ENCODE data around the gene PLPPR1. TPM values are rescaled to one million over a fixed set of nuclear protein-coding genes. Genes with fewer than 3 reads are reported as not detected.

Gene PLPPR1
- total and polyA plus RNA-seq, 2 of the 13 experiments (the other 11 are each of a cell fraction or from before 2014, with no cell fraction given): 16.0 to 84.7 TPM

GRCh38 chr9:101184813-101185278, 156.3 kb downstream of the PLPPR1 start (continued):
- TF ChIP-seq, protein P1, sequence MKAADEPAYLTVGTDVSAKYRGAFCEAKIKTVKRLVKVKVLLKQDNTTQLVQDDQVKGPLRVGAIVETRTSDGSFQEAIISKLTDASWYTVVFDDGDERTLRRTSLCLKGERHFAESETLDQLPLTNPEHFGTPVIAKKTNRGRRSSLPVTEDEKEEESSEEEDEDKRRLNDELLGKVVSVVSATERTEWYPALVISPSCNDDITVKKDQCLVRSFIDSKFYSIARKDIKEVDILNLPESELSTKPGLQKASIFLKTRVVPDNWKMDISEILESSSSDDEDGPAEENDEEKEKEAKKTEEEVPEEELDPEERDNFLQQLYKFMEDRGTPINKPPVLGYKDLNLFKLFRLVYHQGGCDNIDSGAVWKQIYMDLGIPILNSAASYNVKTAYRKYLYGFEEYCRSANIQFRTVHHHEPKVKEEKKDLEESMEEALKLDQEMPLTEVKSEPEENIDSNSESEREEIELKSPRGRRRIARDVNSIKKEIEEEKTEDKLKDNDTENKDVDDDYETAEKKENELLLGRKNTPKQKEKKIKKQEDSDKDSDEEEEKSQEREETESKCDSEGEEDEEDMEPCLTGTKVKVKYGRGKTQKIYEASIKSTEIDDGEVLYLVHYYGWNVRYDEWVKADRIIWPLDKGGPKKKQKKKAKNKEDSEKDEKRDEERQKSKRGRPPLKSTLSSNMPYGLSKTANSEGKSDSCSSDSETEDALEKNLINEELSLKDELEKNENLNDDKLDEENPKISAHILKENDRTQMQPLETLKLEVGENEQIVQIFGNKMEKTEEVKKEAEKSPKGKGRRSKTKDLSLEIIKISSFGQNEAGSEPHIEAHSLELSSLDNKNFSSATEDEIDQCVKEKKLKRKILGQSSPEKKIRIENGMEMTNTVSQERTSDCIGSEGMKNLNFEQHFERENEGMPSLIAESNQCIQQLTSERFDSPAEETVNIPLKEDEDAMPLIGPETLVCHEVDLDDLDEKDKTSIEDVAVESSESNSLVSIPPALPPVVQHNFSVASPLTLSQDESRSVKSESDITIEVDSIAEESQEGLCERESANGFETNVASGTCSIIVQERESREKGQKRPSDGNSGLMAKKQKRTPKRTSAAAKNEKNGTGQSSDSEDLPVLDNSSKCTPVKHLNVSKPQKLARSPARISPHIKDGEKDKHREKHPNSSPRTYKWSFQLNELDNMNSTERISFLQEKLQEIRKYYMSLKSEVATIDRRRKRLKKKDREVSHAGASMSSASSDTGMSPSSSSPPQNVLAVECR (CRISPR knock-in tag; IDR thresholded peaks at IDR 0.05; ENCODE audit: borderline replicate concordance): no peak; the same call in 1 of the 2 replicates
- TF ChIP-seq ZNF614 (CRISPR knock-in tag; IDR thresholded peaks at IDR 0.05; ENCODE audit: borderline replicate concordance) (0 out of 2 replicates have a peak, but pooled peaks have one; percentile 25), TBL1XR1 (IDR thresholded peaks at IDR 0.05; ENCODE audit: borderline replicate concordance, low read length, partially characterized antibody) (no peak), FOXM1 (CRISPR knock-in tag; IDR thresholded peaks at IDR 0.05) (no peak), FOSL2 (CRISPR knock-in tag; IDR thresholded peaks at IDR 0.05) (no peak), ZC3H13 (CRISPR knock-in tag; IDR thresholded peaks at IDR 0.05) (no peak), ZFP36L1 (CRISPR knock-in tag; IDR thresholded peaks at IDR 0.05) (no peak), TRAFD1 (CRISPR knock-in tag; IDR thresholded peaks at IDR 0.05; ENCODE audit: borderline replicate concordance) (no peak), MED1 (CRISPR knock-in tag; IDR thresholded peaks at IDR 0.05) (peak; percentile 67), MYNN (CRISPR knock-in tag; IDR thresholded peaks at IDR 0.05; ENCODE audit: low read depth) (no peak), ZBTB8A (CRISPR knock-in tag; IDR thresholded peaks at IDR 0.05; ENCODE audit: borderline replicate concordance, low read depth) (no peak), IRF1 (CRISPR knock-in tag; IDR thresholded peaks at IDR 0.05; ENCODE audit: low read depth) (no peak), EP300 (IDR thresholded peaks at IDR 0.05; ENCODE audit: low read depth in 2 of 2, low read length in 2 of 2) (peak in 1 of 2 experiments; percentile 67; a peak in 2 of 4 replicates), EP300 (CRISPR knock-in tag; IDR thresholded peaks at IDR 0.05; ENCODE audit: borderline replicate concordance) (no peak), ZNF251 (CRISPR knock-in tag; IDR thresholded peaks at IDR 0.05) (no peak)
- TF ChIP-seq, protein P2, sequence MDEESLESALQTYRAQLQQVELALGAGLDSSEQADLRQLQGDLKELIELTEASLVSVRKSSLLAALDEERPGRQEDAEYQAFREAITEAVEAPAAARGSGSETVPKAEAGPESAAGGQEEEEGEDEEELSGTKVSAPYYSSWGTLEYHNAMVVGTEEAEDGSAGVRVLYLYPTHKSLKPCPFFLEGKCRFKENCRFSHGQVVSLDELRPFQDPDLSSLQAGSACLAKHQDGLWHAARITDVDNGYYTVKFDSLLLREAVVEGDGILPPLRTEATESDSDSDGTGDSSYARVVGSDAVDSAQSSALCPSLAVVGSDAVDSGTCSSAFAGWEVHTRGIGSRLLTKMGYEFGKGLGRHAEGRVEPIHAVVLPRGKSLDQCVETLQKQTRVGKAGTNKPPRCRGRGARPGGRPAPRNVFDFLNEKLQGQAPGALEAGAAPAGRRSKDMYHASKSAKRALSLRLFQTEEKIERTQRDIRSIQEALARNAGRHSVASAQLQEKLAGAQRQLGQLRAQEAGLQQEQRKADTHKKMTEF (CRISPR knock-in tag; IDR thresholded peaks at IDR 0.05): 0 out of 2 replicates have a peak, but pooled peaks have one; percentile 43
- TF ChIP-seq, protein P3, sequence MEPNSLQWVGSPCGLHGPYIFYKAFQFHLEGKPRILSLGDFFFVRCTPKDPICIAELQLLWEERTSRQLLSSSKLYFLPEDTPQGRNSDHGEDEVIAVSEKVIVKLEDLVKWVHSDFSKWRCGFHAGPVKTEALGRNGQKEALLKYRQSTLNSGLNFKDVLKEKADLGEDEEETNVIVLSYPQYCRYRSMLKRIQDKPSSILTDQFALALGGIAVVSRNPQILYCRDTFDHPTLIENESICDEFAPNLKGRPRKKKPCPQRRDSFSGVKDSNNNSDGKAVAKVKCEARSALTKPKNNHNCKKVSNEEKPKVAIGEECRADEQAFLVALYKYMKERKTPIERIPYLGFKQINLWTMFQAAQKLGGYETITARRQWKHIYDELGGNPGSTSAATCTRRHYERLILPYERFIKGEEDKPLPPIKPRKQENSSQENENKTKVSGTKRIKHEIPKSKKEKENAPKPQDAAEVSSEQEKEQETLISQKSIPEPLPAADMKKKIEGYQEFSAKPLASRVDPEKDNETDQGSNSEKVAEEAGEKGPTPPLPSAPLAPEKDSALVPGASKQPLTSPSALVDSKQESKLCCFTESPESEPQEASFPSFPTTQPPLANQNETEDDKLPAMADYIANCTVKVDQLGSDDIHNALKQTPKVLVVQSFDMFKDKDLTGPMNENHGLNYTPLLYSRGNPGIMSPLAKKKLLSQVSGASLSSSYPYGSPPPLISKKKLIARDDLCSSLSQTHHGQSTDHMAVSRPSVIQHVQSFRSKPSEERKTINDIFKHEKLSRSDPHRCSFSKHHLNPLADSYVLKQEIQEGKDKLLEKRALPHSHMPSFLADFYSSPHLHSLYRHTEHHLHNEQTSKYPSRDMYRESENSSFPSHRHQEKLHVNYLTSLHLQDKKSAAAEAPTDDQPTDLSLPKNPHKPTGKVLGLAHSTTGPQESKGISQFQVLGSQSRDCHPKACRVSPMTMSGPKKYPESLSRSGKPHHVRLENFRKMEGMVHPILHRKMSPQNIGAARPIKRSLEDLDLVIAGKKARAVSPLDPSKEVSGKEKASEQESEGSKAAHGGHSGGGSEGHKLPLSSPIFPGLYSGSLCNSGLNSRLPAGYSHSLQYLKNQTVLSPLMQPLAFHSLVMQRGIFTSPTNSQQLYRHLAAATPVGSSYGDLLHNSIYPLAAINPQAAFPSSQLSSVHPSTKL (CRISPR knock-in tag; IDR thresholded peaks at IDR 0.05): peak; percentile 83
